ENCODE data around the gene CAMK2A. TPM values are rescaled to one million over a fixed set of nuclear protein-coding genes. Genes with fewer than 3 reads are reported as not detected.

CAMK2A gene
- polyA plus RNA-seq, 1 of the 3 experiments (the other 2 are of a cell fraction): 0.10 TPM

- H3K4me1 ChIP-seq (ENCODE audit: control insufficient read depth in 1 of 2, insufficient read depth in 2 of 2, low read depth in 1 of 2, low read length in 1 of 2): peaks cover 0 to 1% of the 10 kb centered on the region in 2 experiments; a peak in 1 of 4 replicates
- H3K4me2 ChIP-seq: no peak overlapping the region
- H3K9ac ChIP-seq: no peak overlapping the region
- ChIA-PET CTCF (interaction anchor here (3.3 kb wide), 1 partner anchor 12 kb away, joined by 24 read pairs; no protein-coding TSS in a partner anchor), POLR2A (no interaction called here)
- TF ChIP-seq USF1 (IDR thresholded peaks at IDR 0.05; ENCODE audit: borderline replicate concordance, low read depth): no peak
- no peak for TF ChIP-seq SMC3 (IDR thresholded peaks at IDR 0.05; ENCODE audit: low read depth, low read length)
- no peak for TF ChIP-seq CHD2 (IDR thresholded peaks at IDR 0.05; ENCODE audit: low read length, partially characterized antibody)
- no peak for TF ChIP-seq NFIC (IDR thresholded peaks at IDR 0.05; ENCODE audit: borderline replicate concordance)
- no peak for TF ChIP-seq MXI1 (IDR thresholded peaks at IDR 0.05; ENCODE audit: low read depth, low read length)
- no peak for TF ChIP-seq ELF1 (IDR thresholded peaks at IDR 0.05)
- TF ChIP-seq IRF3 (IDR thresholded peaks at IDR 0.05; ENCODE audit: low read depth, low read length): no peak
- TF ChIP-seq POLR2AphosphoS5 (IDR thresholded peaks at IDR 0.05; ENCODE audit: low read depth, low read length): no peak
- TF ChIP-seq TEAD4 (IDR thresholded peaks at IDR 0.05; ENCODE audit: borderline replicate concordance, insufficient read depth): no peak
- TF ChIP-seq MAX (IDR thresholded peaks at IDR 0.05; ENCODE audit: low read depth): no peak
- no peak for TF ChIP-seq RAD21 (IDR thresholded peaks at IDR 0.05; ENCODE audit: low read length)
- TF ChIP-seq SIN3A (IDR thresholded peaks at IDR 0.05; ENCODE audit: borderline replicate concordance, low read depth, low read length): no peak
- no peak for TF ChIP-seq FOXJ3 (CRISPR knock-in tag; IDR thresholded peaks at IDR 0.05)
- no peak for TF ChIP-seq EP300 (IDR thresholded peaks at IDR 0.05; ENCODE audit: borderline replicate concordance in 1 of 2, low read depth in 1 of 2, low read length in 1 of 2)
- no peaks in the 10 kb centered on the region for H3K79me2 ChIP-seq (ENCODE audit: insufficient read depth)
- H3K27me3 ChIP-seq (ENCODE audit: insufficient read depth): no peaks in the 10 kb centered on the region
- no peak overlapping the region for H3K27ac ChIP-seq (ENCODE audit: low read depth in 2 of 2, low read length in 1 of 2)
- H3F3A ChIP-seq (replicated peaks; ENCODE audit: insufficient read depth): no peaks in the 10 kb centered on the region
- no peak overlapping the region for H2AFZ ChIP-seq (ENCODE audit: low read depth)
- no peaks in the 10 kb centered on the region for H3K36me3 ChIP-seq (replicated peaks in 1 of 2; ENCODE audit: control insufficient read depth in 1 of 2, insufficient read depth in 2 of 2, low read length in 1 of 2)
- no peaks in the 10 kb centered on the region for H3K9me2 ChIP-seq
- DNase-seq: no peak
- no peaks in the 10 kb centered on the region for H3K9me3 ChIP-seq
- H3K4me3 ChIP-seq (ENCODE audit: low read depth in 2 of 2, low read length in 1 of 2): no peak overlapping the region
- 82% methylated on average over 6 of the region's 11 CpGs for WGBS (ENCODE audit: low lambda C conversion rate)
- H4K20me1 ChIP-seq (ENCODE audit: insufficient read depth): no peaks in the 10 kb centered on the region
These were observed 49.0 kb upstream of the CAMK2A start for GRCh38 chr5:150338546-150338945.

GRCh38 chr5:150335778-150336177 is 46.2 kb upstream of the CAMK2A start:
- H3K4me2 ChIP-seq: no peak overlapping the region
- TF ChIP-seq RCOR1 (IDR thresholded peaks at IDR 0.05; ENCODE audit: low read length) (no peak), CTCF (IDR thresholded peaks at IDR 0.05) (no peak), NRF1 (IDR thresholded peaks at IDR 0.05; ENCODE audit: low read depth, low read length) (no peak), CHD2 (IDR thresholded peaks at IDR 0.05; ENCODE audit: low read length, partially characterized antibody) (no peak), SMC3 (IDR thresholded peaks at IDR 0.05; ENCODE audit: low read depth, low read length) (no peak), ELF1 (IDR thresholded peaks at IDR 0.05) (no peak), TCF12 (IDR thresholded peaks at IDR 0.05) (no peak), EP300 (IDR thresholded peaks at IDR 0.05; ENCODE audit: borderline replicate concordance in 1 of 2, low read depth in 1 of 2, low read length in 1 of 2) (no peak), ZBTB33 (IDR thresholded peaks at IDR 0.05; ENCODE audit: borderline replicate concordance, low read depth) (no peak), GABPA (IDR thresholded peaks at IDR 0.05; ENCODE audit: low read depth) (no peak)

More at GRCh38 chr5:150335778-150336177, 46.2 kb upstream of the CAMK2A start:
- H3K9me3 ChIP-seq: no peaks in the 10 kb centered on the region
- H3K27ac ChIP-seq (ENCODE audit: low read depth in 2 of 2, low read length in 1 of 2): no peak overlapping the region
- H3K79me2 ChIP-seq (ENCODE audit: insufficient read depth): no peaks in the 10 kb centered on the region
- ChIA-PET CTCF (interaction anchor here (1.1 to 3.7 kb wide), 4 partner anchors 9 to 49 kb away, joined by 3 to 20 read pairs (median 4); no protein-coding TSS in a partner anchor), POLR2A (no interaction called here)
- no peak overlapping the region for H3K4me3 ChIP-seq (ENCODE audit: low read depth in 2 of 2, low read length in 1 of 2)
- no peak for DNase-seq
- H3F3A ChIP-seq (replicated peaks; ENCODE audit: insufficient read depth): no peaks in the 10 kb centered on the region
- no peaks in the 10 kb centered on the region for H3K9me2 ChIP-seq
- H3K36me3 ChIP-seq (replicated peaks in 1 of 2; ENCODE audit: control insufficient read depth in 1 of 2, insufficient read depth in 2 of 2, low read length in 1 of 2): no peaks in the 10 kb centered on the region
- H3K9ac ChIP-seq: no peak overlapping the region
- peaks cover 0 to 4% of the 10 kb centered on the region in 2 experiments; a peak in 1 of 4 replicates for H3K4me1 ChIP-seq (ENCODE audit: control insufficient read depth in 1 of 2, insufficient read depth in 2 of 2, low read depth in 1 of 2, low read length in 1 of 2)
- H2AFZ ChIP-seq (ENCODE audit: low read depth): no peak overlapping the region
- 66% methylated on average over 4 of the region's 4 CpGs for WGBS (ENCODE audit: low lambda C conversion rate)
- H4K20me1 ChIP-seq (ENCODE audit: insufficient read depth): no peaks in the 10 kb centered on the region
- no peaks in the 10 kb centered on the region for H3K27me3 ChIP-seq (ENCODE audit: insufficient read depth)
